Fibroblast of lung (primary cell): ENCODE measurements around the gene PRKAG1. TPM values are rescaled to one million over a fixed set of nuclear protein-coding genes. Genes with fewer than 3 reads are reported as not detected.

Experiments used
- DNase-seq, 2 donors: peaks; one replicate each; pipeline versions ENCODE4 v3.0.0 to v3.0.0-alpha.2; 2010; ENCODE audit warnings: low read depth in 2 of 2
- H2AFZ ChIP-seq: 2 replicates; pipeline ENCODE4 v1.5.1; 2012; ENCODE audit warnings: low read length, control low read depth, inconsistent platforms
- H3K27ac ChIP-seq: 2 replicates; pipeline ENCODE4 v1.5.1; 2011; ENCODE audit warnings: low read length, control low read depth; ENCODE audit not compliant: insufficient read depth
- H3K27me3 ChIP-seq: 2 replicates; pipeline ENCODE4 v1.5.1; 2011; ENCODE audit warnings: mild to moderate bottlenecking, low read length; ENCODE audit not compliant: control insufficient read depth, insufficient read depth
- H3K36me3 ChIP-seq: 2 replicates; pipeline ENCODE4 v1.5.1; 2011; ENCODE audit warnings: low read length; ENCODE audit not compliant: control insufficient read depth, insufficient read depth
- H3K4me1 ChIP-seq: 2 replicates; pipeline ENCODE4 v1.5.1; 2011; ENCODE audit warnings: low read length; ENCODE audit not compliant: control insufficient read depth, insufficient read depth; ENCODE audit errors: extremely low read depth
- H3K4me2 ChIP-seq: 2 replicates; pipeline ENCODE4 v1.5.1; 2011; ENCODE audit warnings: low read length, control low read depth; ENCODE audit not compliant: insufficient read depth; ENCODE audit errors: extremely low read depth
- H3K4me3 ChIP-seq, 4 experiments: fragments of 200-600 bp in 1 of 4; sonication (generic) in 1 of 4; replicated peaks in 1 of 4; 2 replicates each; pipeline ENCODE4 v1.5.1; 2011 to 2016; ENCODE audit warnings: low read length in 4 of 4, low read depth in 3 of 4, mild to moderate bottlenecking in 3 of 4, control low read depth in 2 of 4, inconsistent platforms in 1 of 4, mixed read lengths in 1 of 4; ENCODE audit not compliant: insufficient read depth in 1 of 4; ENCODE audit errors: control extremely low read depth in 1 of 4
- H3K79me2 ChIP-seq: 2 replicates; pipeline ENCODE4 v1.5.1; 2012; ENCODE audit warnings: mild to moderate bottlenecking, low read length, inconsistent platforms; ENCODE audit not compliant: control insufficient read depth, insufficient read depth
- H3K9ac ChIP-seq: 2 replicates; pipeline ENCODE4 v1.5.1; 2011; ENCODE audit warnings: mild to moderate bottlenecking, low read length, control low read depth; ENCODE audit not compliant: insufficient read depth
- H3K9me3 ChIP-seq: 2 replicates; pipeline ENCODE4 v1.5.1; 2012; ENCODE audit warnings: low read depth, low read length; ENCODE audit not compliant: control insufficient read depth, insufficient read depth
- H4K20me1 ChIP-seq: 2 replicates; pipeline ENCODE4 v1.5.1; 2011; ENCODE audit warnings: low read length; ENCODE audit not compliant: control insufficient read depth, insufficient read depth; ENCODE audit errors: extremely low read depth
- CTCF ChIP-seq, 2 donors: IDR thresholded peaks in 1 of 2; conservative IDR thresholded peaks in 1 of 2; 1 replicate in 1 of 2; 2 replicates in 1 of 2; pipeline ENCODE4 v1.5.1; 2011 to 2012; ENCODE audit warnings: low read length in 2 of 2, control low read depth in 1 of 2, inconsistent platforms in 1 of 2, low read depth in 1 of 2, mild to moderate bottlenecking in 1 of 2
- EZH2 ChIP-seq: IDR thresholded peaks from 2 replicates; pipeline ENCODE4 v1.5.1; 2012; ENCODE audit warnings: low read length, control low read depth, mild to moderate bottlenecking; ENCODE audit errors: missing control alignments
- polyA plus RNA-seq, 2 donors: library from polyadenylated mRNA; depleted of rRNA in 1 of 2; stranded (reverse) in 1 of 2; unstranded in 1 of 2; fragments of >200 nt; gene quantifications; 2 replicates each; pipeline ENCODE4 v1.2.1, GENCODE V29; 2011 to 2012; ENCODE audit warnings: missing spikeins in 1 of 2
- total RNA-seq: library from RNA; depleted of rRNA; stranded (reverse); fragments of >200 nt; gene quantifications from 2 replicates; pipeline ENCODE4 v1.2.1, GENCODE V29; 2014

The PRKAG1 gene
- total and polyA plus RNA-seq, 2 donors (not counting 1 experiment from before 2014, with no cell fraction given), result 76.5 to 110 TPM

GRCh38 chr12:49031573-49032161 is 13.1 kb upstream of the PRKAG1 start:
- H3K4me1 ChIP-seq, result no peaks in the 10 kb centered on the region
- no peaks in the 10 kb centered on the region for H3K9me3 ChIP-seq
- no peak for TF ChIP-seq EZH2
- no peak for TF ChIP-seq CTCF (conservative IDR thresholded peaks at IDR 0.05 in 1 of 2, IDR thresholded peaks at IDR 0.05 in 1 of 2; ENCODE audit: low read depth in 1 of 2, low read length in 2 of 2)
- no peak overlapping the region for H2AFZ ChIP-seq
- no peaks in the 10 kb centered on the region for H4K20me1 ChIP-seq
- H3K27ac ChIP-seq, result no peak overlapping the region
- no peak overlapping the region for H3K9ac ChIP-seq
- peaks cover 36% of the 10 kb centered on the region for H3K36me3 ChIP-seq
- H3K79me2 ChIP-seq, result no peaks in the 10 kb centered on the region
- no peak overlapping the region for H3K4me2 ChIP-seq
- no peaks in the 10 kb centered on the region for H3K27me3 ChIP-seq
- DNase-seq, result no peak
- H3K4me3 ChIP-seq, result no peak overlapping the region

DNA sequence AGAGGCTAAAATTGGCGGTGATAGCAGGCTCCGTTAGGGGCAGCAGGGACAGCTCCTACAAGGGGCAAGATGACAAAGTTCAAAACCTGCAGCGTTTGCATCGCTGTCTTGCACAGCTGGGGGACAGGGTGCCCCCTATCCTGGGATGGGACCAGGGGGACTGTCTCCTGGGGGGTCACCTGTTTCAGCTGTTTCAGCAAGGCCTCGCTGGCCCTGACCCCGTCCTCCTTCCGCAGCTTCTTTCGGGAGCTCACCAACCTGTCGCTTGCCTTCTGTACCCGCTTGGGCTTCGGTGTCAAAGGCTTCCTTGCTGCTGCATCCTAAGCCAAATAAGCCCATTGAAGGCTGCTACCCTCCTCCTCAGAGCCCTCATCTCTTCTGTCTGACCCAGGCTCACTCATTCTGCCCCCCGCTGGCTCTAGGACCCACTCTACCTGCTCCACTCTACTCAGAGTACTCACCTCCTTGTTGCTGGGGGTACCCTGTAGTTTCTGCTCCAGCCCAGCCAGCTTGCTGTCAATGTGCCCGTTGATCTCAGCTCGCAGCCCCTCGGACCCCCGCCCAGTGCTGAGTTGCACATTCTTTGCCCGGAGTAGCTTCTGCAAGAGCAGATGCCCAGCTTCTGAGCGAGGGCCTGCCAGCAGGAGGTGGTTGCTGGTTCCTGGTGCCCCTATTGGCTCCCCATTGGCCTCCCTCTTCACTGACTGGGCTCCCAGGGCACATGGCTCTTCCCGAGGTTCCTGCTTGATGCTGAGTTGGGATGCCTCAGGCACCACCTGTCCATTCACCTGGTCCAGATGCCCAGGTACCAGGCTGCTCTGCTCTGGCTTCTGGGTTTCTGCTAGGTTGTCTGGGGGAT is 12.4 kb upstream of the PRKAG1 start:
- Histone ChIP-seq H3K27me3 (no peaks in the 10 kb centered on the region), H3K4me2 (no peak overlapping the region), H3K27ac (no peak overlapping the region), H3K9ac (no peak overlapping the region), H3K79me2 (no peaks in the 10 kb centered on the region), H4K20me1 (no peaks in the 10 kb centered on the region), H3K36me3 (peaks cover 42% of the 10 kb centered on the region), H3K4me1 (no peaks in the 10 kb centered on the region), H3K9me3 (no peaks in the 10 kb centered on the region), H3K4me3 (no peak overlapping the region), H2AFZ (no peak overlapping the region)
- DNase-seq, result no peak
- TF ChIP-seq EZH2 (no peak), CTCF (conservative IDR thresholded peaks at IDR 0.05 in 1 of 2, IDR thresholded peaks at IDR 0.05 in 1 of 2; ENCODE audit: low read depth in 1 of 2, low read length in 2 of 2) (no peak)

- Histone ChIP-seq H4K20me1 (no peaks in the 10 kb centered on the region), H3K9me3 (no peaks in the 10 kb centered on the region), H3K4me3 (no peak overlapping the region), H3K4me1 (no peaks in the 10 kb centered on the region), H3K4me2 (no peak overlapping the region), H3K79me2 (no peaks in the 10 kb centered on the region), H3K27ac (no peak overlapping the region), H2AFZ (no peak overlapping the region), H3K9ac (no peak overlapping the region), H3K27me3 (no peaks in the 10 kb centered on the region), H3K36me3 (peaks cover 44% of the 10 kb centered on the region)
- TF ChIP-seq CTCF (conservative IDR thresholded peaks at IDR 0.05 in 1 of 2, IDR thresholded peaks at IDR 0.05 in 1 of 2; ENCODE audit: low read depth in 1 of 2, low read length in 2 of 2), result no peak
- no peak for TF ChIP-seq EZH2
- DNase-seq, result no peak
Observed at GRCh38 chr12:49030119-49030518, 11.5 kb upstream of the PRKAG1 start.
